ENCODE results near the gene ARHGAP4.

The ARHGAP4 gene

GRCh38 chrX:153959649-153960048 is 33.6 kb upstream of the ARHGAP4 start:
- in situ Hi-C loops (cut with HindIII; ENCODE audit: low pct_ligation_motif_present, low sequenced_read_pairs), result no loop called here
- H3K4me3 ChIP-seq (ENCODE audit: low read depth, low read length), result no peak overlapping the region
- no peak overlapping the region for H3K27ac ChIP-seq
- no peaks in the 10 kb centered on the region for H3K27me3 ChIP-seq (replicated peaks)
- DNase-seq, result no peak
- TF ChIP-seq CTCF (IDR thresholded peaks at IDR 0.05; ENCODE audit: low read depth, low read length, missing control alignments), result no peak
- H3K36me3 ChIP-seq (replicated peaks), result peaks cover 74% of the 10 kb centered on the region

- no peak for TF ChIP-seq CTCF (IDR thresholded peaks at IDR 0.05; ENCODE audit: low read depth, low read length, missing control alignments)
- in situ Hi-C loops (cut with HindIII; ENCODE audit: low pct_ligation_motif_present, low sequenced_read_pairs), result no loop called here
- Histone ChIP-seq H3K36me3 (replicated peaks) (peaks cover 79% of the 10 kb centered on the region), H3K4me3 (ENCODE audit: low read depth, low read length) (no peak overlapping the region), H3K27ac (no peak overlapping the region), H3K27me3 (replicated peaks) (no peaks in the 10 kb centered on the region)
- DNase-seq, result no peak
These were observed 32.5 kb upstream of the ARHGAP4 start for GRCh38 chrX:153958605-153959004.

- H3K27ac ChIP-seq, result no peak overlapping the region
- no peak for DNase-seq
- peaks cover 79% of the 10 kb centered on the region for H3K36me3 ChIP-seq (replicated peaks)
- no peak for TF ChIP-seq CTCF (IDR thresholded peaks at IDR 0.05; ENCODE audit: low read depth, low read length, missing control alignments)
- H3K4me3 ChIP-seq (ENCODE audit: low read depth, low read length), result no peak overlapping the region
- in situ Hi-C loops (cut with HindIII; ENCODE audit: low pct_ligation_motif_present, low sequenced_read_pairs), result no loop called here
- no peaks in the 10 kb centered on the region for H3K27me3 ChIP-seq (replicated peaks)
These were observed 31.2 kb upstream of the ARHGAP4 start for GRCh38 chrX:153957224-153957623.

- in situ Hi-C loops (cut with HindIII; ENCODE audit: low pct_ligation_motif_present, low sequenced_read_pairs), result no loop called here
- peaks cover 78% of the 10 kb centered on the region for H3K36me3 ChIP-seq (replicated peaks)
- no peak overlapping the region for H3K4me3 ChIP-seq (ENCODE audit: low read depth, low read length)
- no peaks in the 10 kb centered on the region for H3K27me3 ChIP-seq (replicated peaks)
- TF ChIP-seq CTCF (IDR thresholded peaks at IDR 0.05; ENCODE audit: low read depth, low read length, missing control alignments), result no peak
- no peak overlapping the region for H3K27ac ChIP-seq
- DNase-seq, result no peak
These were observed 30.2 kb upstream of the ARHGAP4 start for GRCh38 chrX:153956044-153956907.

GRCh38 chrX:153955228-153955732 is 29.2 kb upstream of the ARHGAP4 start:
- TF ChIP-seq CTCF (IDR thresholded peaks at IDR 0.05; ENCODE audit: low read depth, low read length, missing control alignments), result no peak
- no peak for DNase-seq
- in situ Hi-C loops (cut with HindIII; ENCODE audit: low pct_ligation_motif_present, low sequenced_read_pairs), result no loop called here
- H3K4me3 ChIP-seq (ENCODE audit: low read depth, low read length), result no peak overlapping the region
- no peak overlapping the region for H3K27ac ChIP-seq
- H3K36me3 ChIP-seq (replicated peaks), result peaks cover 82% of the 10 kb centered on the region
- no peaks in the 10 kb centered on the region for H3K27me3 ChIP-seq (replicated peaks)
